Breast epithelium (tissue), 4 donors: ENCODE measurements around the gene P2RY14. TPM values are rescaled to one million over a fixed set of nuclear protein-coding genes. Genes with fewer than 3 reads are reported as not detected.

Source experiments
- DNase-seq, 2 donors: peaks; one replicate each; pipeline ENCODE4 v3.0.0-alpha.2; 2019; ENCODE audit warnings: low spot score in 2 of 2
- H3K27ac ChIP-seq, 2 donors: fragments of 200-600 bp; sonication (generic) in 1 of 2; one replicate each; pipeline ENCODE4 v1.5.1; 2016 to 2019; ENCODE audit warnings: mild to moderate bottlenecking in 1 of 2
- H3K27me3 ChIP-seq, 2 donors: fragments of 200-600 bp; sonication (generic) in 1 of 2; one replicate each; pipeline versions ENCODE4 v1.5.1 to v1.6.0; 2017 to 2019; ENCODE audit warnings: control low read depth in 1 of 2, mild to moderate bottlenecking in 1 of 2
- H3K36me3 ChIP-seq: fragments of 200-600 bp; one replicate; pipeline ENCODE4 v1.5.1; 2019
- H3K4me1 ChIP-seq, 2 donors: fragments of 200-600 bp; sonication (generic); one replicate each; pipeline ENCODE4 v1.5.1; 2016 to 2019; ENCODE audit warnings: control low read depth in 1 of 2
- H3K4me3 ChIP-seq, 3 donors: fragments of 200-600 bp; sonication (generic); 1 replicate in 2 of 3; 2 replicates in 1 of 3; pipeline ENCODE4 v1.5.1; 2016 to 2019; ENCODE audit warnings: mild to moderate bottlenecking in 3 of 3, moderate library complexity in 2 of 3
- H3K9me3 ChIP-seq, 2 donors: fragments of 200-600 bp; sonication (generic) in 1 of 2; one replicate each; pipeline ENCODE4 v1.5.1; 2016 to 2019; ENCODE audit warnings: control low read depth in 1 of 2
- CTCF ChIP-seq, 3 donors: fragments of 450-650 bp; IDR thresholded peaks; one replicate each; pipeline ENCODE4 v1.5.1; 2016 to 2017; ENCODE audit warnings: antibody characterized with exemption in 3 of 3, mild to moderate bottlenecking in 3 of 3, moderate library complexity in 3 of 3
- POLR2A ChIP-seq: fragments of 450-650 bp; IDR thresholded peaks from one replicate; pipeline ENCODE4 v1.6.1; 2016; ENCODE audit warnings: antibody characterized with exemption, mild to moderate bottlenecking, moderate library complexity
- POLR2AphosphoS5 ChIP-seq, 3 donors: sonication (generic); formaldehyde crosslinking; IDR thresholded peaks; one replicate each; pipeline ENCODE4 v1.6.1; 2017; ENCODE audit warnings: antibody characterized with exemption in 3 of 3
- intact Hi-C: fragments of 100-400 bp; cut with DNase I; formaldehyde crosslinking; loops from one replicate; pipeline ENCODE4 v1.15.1; 2023; ENCODE audit warnings: low total_unique reads
- total RNA-seq, 3 donors: library from RNA; depleted of rRNA; stranded (reverse); fragments of >200 nt; gene quantifications; one replicate each; pipeline ENCODE4 v1.1.0, GENCODE V29; 2016

P2RY14 gene
- total RNA-seq, 3 donors from 2014 or later: 1.9 to 8.5 (median 3.3) TPM

- no peaks in the 10 kb centered on the region for H3K27me3 ChIP-seq
- no peak overlapping the region for H3K27ac ChIP-seq
- DNase-seq: no peak
- no peak overlapping the region for H3K4me3 ChIP-seq
- no peaks in the 10 kb centered on the region for H3K36me3 ChIP-seq
- TF ChIP-seq POLR2A (no peak), CTCF (IDR thresholded peaks at IDR 0.05) (no peak), POLR2AphosphoS5 (IDR thresholded peaks at IDR 0.05) (no peak)
- intact Hi-C loops: no loop called here
- H3K9me3 ChIP-seq: no peaks in the 10 kb centered on the region
- H3K4me1 ChIP-seq: no peaks in the 10 kb centered on the region
Observed at GRCh38 chr3:151281671-151282324, 3.5 kb upstream of the P2RY14 start.

DNA sequence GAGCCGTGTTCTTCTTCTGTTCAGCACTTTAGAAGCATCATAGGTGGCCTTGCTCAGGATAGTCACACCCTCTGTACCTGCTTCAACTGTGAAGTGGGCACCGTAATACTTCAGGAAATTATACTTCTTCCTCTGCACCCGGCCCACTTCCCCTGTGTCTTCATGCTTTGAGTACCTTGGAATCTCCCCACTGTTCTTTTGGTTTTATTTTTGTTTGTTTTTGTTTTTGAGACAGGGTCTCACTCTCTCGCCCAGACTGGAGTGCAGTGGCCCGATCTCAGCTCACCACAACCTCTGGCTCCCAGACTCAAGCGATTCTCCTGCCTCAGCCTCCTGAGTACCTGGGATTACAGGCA is 1.7 kb downstream of the P2RY14 start:
- H3K4me3 ChIP-seq: no peak overlapping the region
- DNase-seq: no peak
- no peaks in the 10 kb centered on the region for H3K36me3 ChIP-seq
- intact Hi-C loops: no loop called here
- no peak for TF ChIP-seq POLR2AphosphoS5 (IDR thresholded peaks at IDR 0.05)
- no peak for TF ChIP-seq CTCF (IDR thresholded peaks at IDR 0.05)
- no peak for TF ChIP-seq POLR2A
- no peaks in the 10 kb centered on the region for H3K27me3 ChIP-seq
- H3K27ac ChIP-seq: no peak overlapping the region
- no peaks in the 10 kb centered on the region for H3K9me3 ChIP-seq
- no peaks in the 10 kb centered on the region for H3K4me1 ChIP-seq

- TF ChIP-seq CTCF (IDR thresholded peaks at IDR 0.05): no peak
- no peak for TF ChIP-seq POLR2A
- no peak for TF ChIP-seq POLR2AphosphoS5 (IDR thresholded peaks at IDR 0.05)
- intact Hi-C loops: no loop called here
Observed at GRCh38 chr3:151276038-151276686, 2.2 kb downstream of the P2RY14 start.

DNA sequence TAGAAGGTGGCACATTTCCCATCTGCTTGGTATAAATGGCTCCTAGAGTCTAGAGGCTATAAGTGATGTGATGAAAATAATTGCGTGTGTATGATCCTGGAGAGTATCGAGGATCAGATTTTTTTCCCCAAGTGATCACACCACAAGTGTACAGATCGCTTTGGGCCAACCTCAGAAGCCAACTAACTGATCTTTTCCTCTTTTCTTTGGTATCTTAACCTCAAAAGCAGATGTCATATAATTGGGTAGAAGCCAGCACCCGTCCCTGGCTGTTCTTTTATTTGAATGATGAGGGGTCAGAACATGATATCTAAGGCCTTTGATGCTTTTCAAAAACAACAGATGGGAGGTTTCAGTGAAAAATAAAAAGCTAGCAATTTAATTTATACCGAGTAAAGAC is 3.3 kb downstream of the P2RY14 start:
- Histone ChIP-seq H3K9me3 (no peaks in the 10 kb centered on the region), H3K4me3 (no peak overlapping the region), H3K27ac (no peak overlapping the region), H3K36me3 (no peaks in the 10 kb centered on the region), H3K4me1 (no peaks in the 10 kb centered on the region), H3K27me3 (no peaks in the 10 kb centered on the region)
- no peak for DNase-seq
- TF ChIP-seq POLR2AphosphoS5 (IDR thresholded peaks at IDR 0.05) (no peak), POLR2A (no peak), CTCF (IDR thresholded peaks at IDR 0.05) (no peak)
- intact Hi-C loops: no loop called here

More at GRCh38 chr3:151276038-151276686, 2.2 kb downstream of the P2RY14 start:
- no peaks in the 10 kb centered on the region for H3K27me3 ChIP-seq
- H3K27ac ChIP-seq: no peak overlapping the region
- no peaks in the 10 kb centered on the region for H3K9me3 ChIP-seq
- no peak for DNase-seq
- H3K4me3 ChIP-seq: no peak overlapping the region
- H3K36me3 ChIP-seq: no peaks in the 10 kb centered on the region
- no peaks in the 10 kb centered on the region for H3K4me1 ChIP-seq

- Histone ChIP-seq H3K4me3 (no peak overlapping the region), H3K36me3 (no peaks in the 10 kb centered on the region), H3K27me3 (no peaks in the 10 kb centered on the region), H3K9me3 (no peaks in the 10 kb centered on the region), H3K27ac (no peak overlapping the region), H3K4me1 (no peaks in the 10 kb centered on the region)
- DNase-seq: no peak
- TF ChIP-seq POLR2A (no peak), CTCF (IDR thresholded peaks at IDR 0.05) (no peak), POLR2AphosphoS5 (IDR thresholded peaks at IDR 0.05) (no peak)
- intact Hi-C loops: no loop called here
Observed at GRCh38 chr3:151269631-151270030, 8.7 kb downstream of the P2RY14 start.
